GM03348 (cell line): ENCODE measurements around the gene STXBP4.
A peak's percentile ranks its signal among the peaks of the same experiment; 100 is the strongest.

ENCODE experiments used
- DNase-seq: peaks from one replicate; pipeline ENCODE4 v3.0.0; 2012; ENCODE audit warnings: low spot score

STXBP4 gene

GRCh38 chr17:55171634-55172328, 203.2 kb downstream of the STXBP4 start:
- no peak for DNase-seq

- DNase-seq: no peak
Measured at GRCh38 chr17:55172612-55173011, 204.0 kb downstream of the STXBP4 start.

GRCh38 chr17:55174133-55174532, 205.6 kb downstream of the STXBP4 start:
- DNase-seq: no peak

- no peak for DNase-seq
Measured at GRCh38 chr17:55175788-55176427, 207.3 kb downstream of the STXBP4 start.

DNA sequence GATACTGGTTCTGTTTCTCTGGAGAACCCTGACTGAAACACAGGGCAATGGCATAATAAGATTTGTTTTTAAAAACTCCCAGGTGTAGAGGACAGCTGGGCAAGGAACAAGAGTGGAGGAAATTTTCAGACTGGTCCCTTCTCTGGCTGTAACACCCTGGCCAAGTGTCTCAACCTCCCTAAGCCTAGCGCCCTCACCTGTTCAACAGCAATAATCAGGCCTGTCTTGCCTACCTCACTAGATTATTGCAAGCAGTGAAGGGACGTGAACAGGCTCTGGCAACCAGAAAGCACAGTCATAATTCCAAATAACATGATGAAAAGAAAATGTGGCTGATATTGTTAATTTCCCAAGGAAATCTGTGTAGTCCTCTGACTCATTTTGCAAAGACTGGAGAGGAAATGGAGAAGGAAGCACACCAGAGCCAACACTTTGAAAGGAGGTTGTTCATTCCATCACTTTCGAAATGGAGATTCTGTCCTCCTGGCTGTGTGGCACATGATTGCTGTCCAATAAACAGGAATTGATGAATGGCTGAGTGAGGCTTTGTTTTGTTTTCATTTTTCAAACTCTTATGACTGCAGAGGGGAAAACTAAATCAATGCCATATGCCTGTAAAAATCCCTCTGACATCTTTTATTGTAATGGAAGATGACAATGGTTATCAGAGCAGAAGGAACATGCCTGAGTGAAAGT, 208.7 kb downstream of the STXBP4 start:
- DNase-seq: peak; percentile 14

DNA sequence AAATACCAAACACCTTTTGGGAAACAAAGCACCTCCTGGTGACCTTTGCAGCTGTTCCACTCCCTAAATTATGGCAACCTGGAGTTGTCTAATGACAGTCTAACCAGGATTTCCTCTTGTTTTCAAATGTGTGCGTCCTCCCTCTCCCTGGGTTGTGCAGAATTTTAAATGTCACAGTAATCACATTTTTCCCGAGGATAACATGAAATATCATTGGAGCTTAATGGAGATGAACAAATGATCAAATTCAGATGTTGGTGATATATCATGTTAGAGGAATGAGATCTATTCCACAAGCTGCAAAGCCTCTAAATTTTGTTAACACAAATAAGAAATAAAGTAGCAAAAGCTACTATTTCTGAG, 209.3 kb downstream of the STXBP4 start:
- DNase-seq: no peak

DNA sequence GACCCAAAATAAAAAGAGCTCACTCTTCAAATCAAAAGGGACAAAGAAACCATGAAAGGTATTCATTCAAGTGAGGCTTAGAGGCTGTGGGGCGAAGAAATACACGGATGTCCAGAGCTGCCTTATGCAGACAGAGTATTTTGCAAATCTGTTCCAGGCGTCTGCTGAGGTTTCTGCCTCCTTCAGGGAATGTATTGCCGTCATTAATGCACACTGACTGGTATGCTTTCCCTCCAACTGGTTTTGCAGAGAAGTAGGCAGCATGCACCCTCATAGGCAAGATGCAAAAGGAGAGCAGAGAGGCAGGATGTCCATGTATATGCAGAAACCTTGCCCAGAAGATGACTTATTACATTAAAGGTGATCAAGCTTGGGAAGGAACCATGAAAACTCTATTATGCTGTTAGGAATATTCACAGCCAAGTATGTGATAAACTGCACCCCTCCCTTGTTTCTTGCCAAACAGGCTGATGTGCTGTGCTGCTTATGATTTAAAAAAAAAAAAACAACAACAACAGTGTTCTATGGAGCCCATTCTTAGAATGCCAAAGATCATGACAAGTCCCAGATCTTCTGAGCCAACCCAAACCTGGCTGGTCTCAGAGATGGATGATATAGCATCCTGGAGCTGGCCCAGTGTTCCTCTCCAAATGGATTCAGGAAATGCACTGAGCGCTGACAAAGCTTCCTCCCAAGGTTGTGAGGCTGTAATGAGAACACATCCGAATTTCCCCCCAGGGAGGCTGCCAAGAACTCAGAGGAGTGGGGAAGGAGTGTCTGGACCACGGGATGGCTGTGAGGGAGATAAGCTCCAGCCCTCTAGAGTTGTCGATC, 218.6 kb downstream of the STXBP4 start:
- no peak for DNase-seq

GRCh38 chr17:55190748-55191147, 222.2 kb downstream of the STXBP4 start:
- DNase-seq: no peak

GRCh38 chr17:55198690-55199370, 230.3 kb downstream of the STXBP4 start:
- DNase-seq: no peak

- no peak for DNase-seq
Measured at GRCh38 chr17:55200904-55201303, 232.3 kb downstream of the STXBP4 start.

DNA sequence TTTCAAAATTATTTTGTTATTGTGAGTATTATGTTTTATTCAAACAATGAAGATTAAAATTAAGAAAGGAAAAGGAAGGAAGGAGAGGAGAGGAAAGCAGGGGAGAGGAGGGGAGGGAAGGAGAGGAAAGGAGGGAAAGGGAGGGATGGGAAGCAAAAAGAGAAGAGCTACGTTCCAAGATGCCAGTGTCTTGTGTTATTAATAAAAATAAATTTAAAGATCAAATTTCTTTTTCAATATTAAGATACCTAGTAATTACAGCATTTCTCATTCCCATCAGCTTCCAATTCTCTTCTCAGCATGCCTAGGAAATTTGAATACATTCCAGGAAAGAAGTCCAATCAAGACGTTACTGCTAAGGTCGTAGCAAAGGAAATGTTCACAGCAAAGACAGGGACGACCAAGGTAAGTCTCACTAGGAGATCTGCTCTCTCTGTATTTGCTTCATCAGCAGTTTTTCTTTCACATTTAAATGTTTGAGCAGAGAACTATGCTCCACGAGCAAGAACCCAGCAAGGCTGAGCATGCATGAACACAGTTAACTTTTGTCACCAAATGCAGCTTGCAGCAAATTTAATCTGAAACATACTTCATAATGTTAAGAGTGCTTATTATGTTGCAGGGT, 232.9 kb downstream of the STXBP4 start:
- DNase-seq: no peak

GRCh38 chr17:55202896-55203295, 234.3 kb downstream of the STXBP4 start:
- DNase-seq: no peak

- no peak for DNase-seq
Measured at GRCh38 chr17:55208078-55208812, 239.7 kb downstream of the STXBP4 start.

- DNase-seq: no peak
Measured at GRCh38 chr17:55210292-55210691, 241.7 kb downstream of the STXBP4 start.

GRCh38 chr17:55212880-55213279, 244.3 kb downstream of the STXBP4 start:
- no peak for DNase-seq

DNA sequence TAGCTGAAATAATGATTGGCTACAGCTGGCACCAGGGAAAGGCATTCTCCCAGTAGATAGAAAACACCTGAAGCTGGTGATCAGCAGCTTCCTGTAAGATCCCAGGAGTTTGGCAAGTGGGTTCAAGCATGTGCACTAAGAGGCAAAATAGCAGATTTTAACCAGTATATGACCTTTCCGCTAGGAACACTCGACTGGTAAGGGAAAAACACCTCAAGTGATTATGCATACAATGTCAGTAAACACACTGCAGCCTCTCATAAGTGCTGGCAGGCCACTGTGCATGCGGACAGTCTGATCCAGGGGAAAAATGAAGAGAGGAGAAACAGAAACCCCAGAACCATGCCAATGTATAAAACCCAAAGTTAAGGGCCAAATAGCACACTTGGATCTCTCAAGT, 247.1 kb downstream of the STXBP4 start:
- no peak for DNase-seq

DNA sequence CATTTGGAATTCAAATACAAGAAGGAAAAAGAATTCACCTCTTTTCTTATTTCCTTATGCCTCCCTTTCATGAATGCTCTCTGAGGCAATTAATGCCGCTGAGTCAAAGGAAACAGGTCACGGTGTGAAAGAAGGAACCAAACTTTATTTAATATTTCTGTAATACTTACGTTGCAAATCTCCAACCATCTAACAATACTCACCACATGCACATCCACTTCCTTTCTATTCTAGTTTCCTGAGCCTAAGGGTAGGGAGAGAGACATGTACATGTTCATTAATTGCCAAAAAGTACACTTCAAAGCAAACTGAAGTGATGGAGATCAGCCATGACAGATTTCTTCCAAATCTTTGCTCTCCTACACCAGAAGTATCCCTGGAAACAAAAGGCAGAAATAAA, 248.3 kb downstream of the STXBP4 start:
- DNase-seq: no peak

GRCh38 chr17:55219459-55219858, 250.9 kb downstream of the STXBP4 start:
- no peak for DNase-seq

- no peak for DNase-seq
Measured at GRCh38 chr17:55219934-55220333, 251.4 kb downstream of the STXBP4 start.
